IPS DF 4.7 (cell line): ENCODE measurements around the gene GNAS.

Source experiments
- DNase-seq: peaks from one replicate; pipeline ENCODE4 v3.0.0-alpha.2; 2013; ENCODE audit warnings: low spot score; ENCODE audit errors: extremely low read depth

The GNAS gene

DNA sequence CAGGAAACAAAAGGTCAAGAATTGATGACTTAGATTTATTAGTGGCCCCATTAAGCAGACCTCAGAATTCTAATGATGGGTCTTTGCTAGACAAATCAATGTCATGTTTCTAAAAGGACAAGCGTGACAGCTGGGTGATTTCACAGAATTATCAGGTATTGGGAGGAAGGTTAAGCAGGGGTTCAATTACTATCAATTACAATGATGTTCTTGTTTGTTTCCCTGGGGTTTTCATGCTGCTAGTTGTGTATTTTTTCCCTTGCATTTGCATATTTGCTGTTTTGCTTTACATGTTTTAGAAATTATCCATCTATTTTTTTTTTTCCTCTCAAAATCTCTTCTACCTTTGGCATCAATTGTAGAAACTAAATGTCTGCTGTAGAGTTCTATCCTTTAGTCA lies 27.9 kb downstream of the GNAS start:
- no peak for DNase-seq

DNA sequence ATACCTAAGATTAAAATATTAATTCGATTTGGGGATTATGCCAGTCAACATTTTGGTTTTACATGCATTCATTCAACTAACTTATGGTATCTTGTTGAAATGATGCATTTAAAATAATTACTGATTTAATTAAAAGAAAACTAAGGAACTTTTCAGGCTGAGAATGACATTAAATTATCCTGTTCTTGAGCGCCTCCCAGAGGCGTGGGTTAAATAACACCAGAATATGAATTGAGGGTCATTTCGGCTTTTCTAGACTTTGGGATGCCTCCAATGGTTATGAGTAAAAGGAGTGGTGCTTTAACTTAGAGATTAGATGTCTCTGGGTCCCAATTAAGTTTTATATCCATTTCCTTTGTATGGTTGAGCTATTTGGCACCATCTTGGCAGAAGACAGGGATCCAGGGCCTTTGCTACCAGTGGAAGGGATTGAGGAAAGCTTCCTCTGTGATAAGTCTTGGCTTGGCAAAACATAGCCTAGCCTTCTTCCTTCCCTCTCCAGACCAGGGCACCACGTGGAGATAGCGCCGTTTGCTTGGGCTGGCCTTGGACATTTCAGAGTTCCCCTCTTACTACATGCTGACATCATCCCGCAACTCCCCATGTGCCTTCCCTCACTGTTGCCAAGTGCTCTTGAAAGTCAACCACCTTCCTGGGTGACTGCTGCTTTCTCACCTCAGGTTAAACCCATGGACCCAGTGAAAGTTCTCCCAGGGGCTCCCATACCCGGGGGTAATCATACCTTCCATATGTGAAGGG lies 28.7 kb downstream of the GNAS start:
- DNase-seq, result no peak

DNA sequence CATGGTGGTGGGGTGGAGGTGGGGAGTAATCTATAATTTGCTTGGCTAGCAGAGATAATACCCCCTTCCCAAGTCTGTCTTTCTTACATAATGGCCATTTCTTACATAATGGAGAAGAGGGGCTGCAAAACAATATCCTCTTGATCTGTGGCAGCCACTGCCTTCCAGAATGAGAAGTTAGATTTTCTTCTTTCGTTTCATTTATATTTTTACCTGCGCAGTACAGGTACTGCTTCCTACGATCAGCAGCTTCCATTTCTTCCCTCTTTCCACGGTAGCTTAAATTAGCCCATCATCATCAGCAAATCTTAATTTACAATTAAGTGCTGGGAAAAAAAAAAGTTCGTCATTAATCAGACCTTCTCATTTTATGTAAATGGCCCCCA lies 30.2 kb downstream of the GNAS start:
- no peak for DNase-seq

DNA sequence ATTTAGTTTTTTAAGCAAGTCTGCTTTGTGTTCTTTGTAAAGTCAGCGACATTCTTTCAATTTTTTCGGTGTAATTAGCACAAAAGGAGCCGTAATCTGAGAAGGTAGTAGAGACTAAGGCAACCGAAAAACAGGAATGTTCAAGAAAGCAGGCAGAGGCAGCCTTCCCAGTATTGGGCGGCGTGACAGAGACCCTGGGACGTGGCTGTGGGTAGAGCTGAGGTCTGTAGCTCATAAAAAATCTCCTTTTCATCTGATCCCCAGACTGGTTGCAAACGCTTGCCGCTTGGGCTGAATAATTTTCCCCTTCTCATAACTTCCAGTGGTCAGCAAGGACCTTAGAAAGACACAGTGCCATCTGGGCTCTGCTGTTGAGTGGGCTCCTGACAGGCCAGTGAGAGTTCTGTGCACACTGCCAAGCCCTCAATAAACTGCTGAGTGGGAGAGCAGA lies 30.8 kb downstream of the GNAS start:
- DNase-seq, result no peak

DNA sequence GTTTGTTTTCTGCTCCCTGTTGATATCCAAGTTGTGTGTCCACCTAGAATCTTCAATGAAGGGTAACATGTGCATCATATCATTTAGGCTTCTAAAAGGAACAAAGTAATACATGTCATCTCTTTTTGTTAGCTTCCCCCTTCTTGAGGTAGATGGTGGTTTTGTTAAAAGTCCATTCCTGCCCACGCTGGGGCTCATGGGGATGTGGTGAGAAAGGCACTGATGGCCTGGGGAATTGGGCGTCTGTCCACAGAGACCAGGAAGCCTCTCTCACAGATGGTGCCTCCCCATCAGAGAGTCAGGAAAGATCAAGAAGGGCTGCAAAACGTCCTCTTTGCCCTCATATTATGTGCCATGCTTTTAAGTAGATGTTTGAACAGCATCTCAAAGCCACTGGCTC lies 32.5 kb downstream of the GNAS start:
- no peak for DNase-seq

DNA sequence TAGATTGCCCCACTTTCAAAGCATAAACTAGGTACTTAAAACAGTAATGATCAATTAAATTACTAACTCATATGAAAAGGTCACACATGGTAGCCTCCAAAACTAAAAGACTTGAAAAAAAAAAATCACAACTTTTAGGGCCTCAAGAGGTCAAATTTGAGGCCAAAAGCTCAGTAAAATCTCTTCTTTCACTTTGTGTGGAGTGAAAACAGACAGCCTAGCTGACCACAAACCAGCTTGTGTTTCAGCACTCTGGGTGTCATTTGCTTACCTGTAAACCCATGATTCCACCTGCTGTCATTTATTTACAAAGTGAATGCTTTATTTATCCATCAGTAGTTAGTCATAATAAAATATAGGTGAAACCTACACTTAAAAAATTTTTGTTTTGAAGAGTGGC lies 34.0 kb downstream of the GNAS start:
- no peak for DNase-seq

DNA sequence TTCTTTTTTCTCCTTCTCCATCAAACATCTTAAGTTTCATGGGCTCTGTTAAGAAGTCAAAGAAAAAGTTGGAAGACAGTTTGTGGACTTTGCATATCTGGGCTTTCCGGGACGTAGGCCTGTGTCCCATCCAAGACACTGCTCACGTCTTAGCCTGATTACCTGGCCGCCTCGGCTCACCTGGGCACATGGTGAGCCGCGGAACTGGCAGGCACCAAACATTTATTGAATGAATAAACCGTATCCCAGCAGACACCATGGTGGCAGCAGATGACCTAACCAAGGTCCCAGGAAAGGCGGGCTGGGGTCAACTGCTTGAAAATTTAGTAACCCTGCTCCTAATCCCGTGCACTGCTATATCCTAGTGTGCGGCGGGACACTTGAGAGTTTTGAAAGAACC lies 35.6 kb downstream of the GNAS start:
- no peak for DNase-seq

DNA sequence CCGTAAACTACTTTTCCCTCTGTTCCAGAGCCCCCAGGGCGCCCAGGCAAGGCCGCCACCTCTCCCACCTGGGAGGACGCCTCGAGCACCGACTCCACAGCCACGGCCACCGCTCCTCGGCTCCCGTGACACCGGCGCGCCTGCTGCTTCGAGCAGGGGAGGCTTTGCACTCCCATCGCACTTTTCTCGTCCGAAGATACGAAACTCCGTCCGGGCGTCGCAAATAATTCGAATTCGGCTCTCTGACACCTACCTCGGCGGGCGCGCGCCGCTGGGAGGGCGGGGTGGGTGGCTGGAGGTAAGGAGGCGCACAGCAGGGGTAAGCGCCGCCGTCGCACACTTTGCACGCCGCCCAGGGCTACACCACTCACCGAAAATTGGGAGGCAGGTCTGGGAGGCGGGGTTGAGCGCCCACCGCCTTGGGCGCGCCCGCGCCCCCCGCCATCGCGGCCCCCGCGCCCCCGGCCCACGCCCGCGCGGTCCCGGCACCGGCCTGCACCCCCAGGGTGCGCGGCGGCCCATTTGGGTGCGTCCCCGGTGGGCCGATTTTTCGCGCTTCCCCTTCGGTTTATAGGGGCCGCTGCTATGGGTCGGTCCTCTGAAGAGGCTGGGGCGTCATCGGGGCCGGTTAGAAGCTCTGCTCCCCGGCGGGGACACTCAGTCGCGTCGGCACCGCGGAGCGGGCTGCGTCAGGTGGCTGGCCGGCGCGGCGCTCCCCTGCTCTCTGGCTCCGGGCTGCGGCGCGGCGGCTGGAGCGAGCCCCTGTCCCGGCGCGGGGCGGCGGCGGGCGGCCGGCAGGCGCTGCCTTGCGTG lies 36.2 kb downstream of the GNAS start:
- no peak for DNase-seq

DNA sequence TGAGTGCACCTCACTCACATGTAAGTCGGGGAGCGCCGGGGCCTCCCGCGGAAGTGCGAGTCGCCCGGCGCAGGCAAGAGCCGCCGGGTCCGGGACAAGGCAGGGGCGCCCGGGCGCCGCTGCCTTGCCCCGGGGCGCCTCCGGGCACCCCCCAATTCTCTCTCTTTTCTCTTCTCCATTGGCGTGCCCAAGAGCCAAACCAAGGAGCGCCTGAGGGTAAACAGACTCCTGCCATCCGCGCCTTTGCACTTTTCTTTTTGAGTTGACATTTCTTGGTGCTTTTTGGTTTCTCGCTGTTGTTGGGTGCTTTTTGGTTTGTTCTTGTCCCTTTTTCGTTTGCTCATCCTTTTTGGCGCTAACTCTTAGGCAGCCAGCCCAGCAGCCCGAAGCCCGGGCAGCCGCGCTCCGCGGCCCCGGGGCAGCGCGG lies 36.8 kb downstream of the GNAS start:
- DNase-seq, result no peak

DNA sequence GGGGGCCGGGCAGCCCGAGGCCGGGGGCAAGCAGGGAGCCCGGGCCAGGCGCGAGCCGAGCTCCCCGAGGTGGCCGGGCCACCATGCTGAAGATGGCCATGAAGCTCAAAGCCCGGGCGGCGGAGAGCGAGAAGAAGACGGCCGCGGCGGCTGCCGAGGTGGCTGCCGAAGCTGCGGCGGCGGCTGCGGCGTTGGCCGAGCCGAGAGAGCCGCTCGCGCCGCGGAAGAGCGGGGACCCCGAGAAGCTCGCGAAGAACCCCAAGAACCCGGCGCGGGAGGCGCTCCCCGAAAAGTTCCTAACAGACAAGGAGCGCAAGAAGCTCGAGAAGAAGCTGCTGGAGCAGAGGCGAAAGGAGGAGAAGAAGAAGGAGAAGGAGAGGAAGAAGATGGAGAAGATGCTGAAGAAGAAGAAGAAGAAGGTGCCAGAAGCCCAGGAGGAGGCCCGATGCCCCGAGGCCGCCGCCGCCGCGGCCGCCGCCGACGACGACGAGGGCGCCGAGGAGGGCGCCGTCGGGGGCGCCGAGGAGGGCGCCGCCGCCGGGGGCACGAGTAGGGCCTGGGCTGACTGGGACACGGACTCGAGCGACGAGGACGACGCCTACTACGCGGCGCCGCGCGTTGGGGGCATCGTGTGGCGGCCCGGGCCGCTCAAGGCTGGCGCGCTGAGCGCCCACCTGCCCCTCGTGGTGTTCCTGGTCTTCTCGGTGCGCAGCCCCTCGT lies 37.4 kb downstream of the GNAS start:
- DNase-seq, result no peak

DNA sequence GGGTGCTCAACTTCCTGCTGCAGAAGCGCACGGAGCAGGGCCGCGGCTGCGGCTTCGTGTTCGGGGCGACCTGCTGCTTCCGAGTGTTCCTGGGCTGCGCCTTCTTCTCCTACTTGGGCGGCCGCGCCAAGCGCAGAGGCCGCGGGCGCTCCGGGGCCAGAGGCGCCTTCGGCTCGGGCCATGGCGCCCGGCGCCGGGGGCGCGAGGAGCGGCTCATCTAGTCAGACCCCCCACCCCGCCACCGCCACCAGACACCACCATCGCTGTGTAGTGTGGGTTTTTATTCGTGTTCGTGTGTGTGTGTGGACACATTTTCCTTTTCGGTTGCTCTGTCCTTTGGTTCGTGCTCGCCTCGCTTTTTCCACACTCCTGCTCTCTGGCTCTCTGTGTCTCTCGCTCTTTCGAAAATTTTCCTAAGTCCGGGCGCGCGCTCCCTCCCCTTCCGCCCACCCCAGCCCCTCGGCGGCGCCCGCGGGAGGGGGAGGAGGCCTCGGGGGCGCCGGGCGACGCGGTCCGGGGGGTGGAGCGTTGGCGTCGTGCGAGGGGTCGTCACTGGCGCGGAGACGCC lies 38.1 kb downstream of the GNAS start:
- DNase-seq, result no peak

DNA sequence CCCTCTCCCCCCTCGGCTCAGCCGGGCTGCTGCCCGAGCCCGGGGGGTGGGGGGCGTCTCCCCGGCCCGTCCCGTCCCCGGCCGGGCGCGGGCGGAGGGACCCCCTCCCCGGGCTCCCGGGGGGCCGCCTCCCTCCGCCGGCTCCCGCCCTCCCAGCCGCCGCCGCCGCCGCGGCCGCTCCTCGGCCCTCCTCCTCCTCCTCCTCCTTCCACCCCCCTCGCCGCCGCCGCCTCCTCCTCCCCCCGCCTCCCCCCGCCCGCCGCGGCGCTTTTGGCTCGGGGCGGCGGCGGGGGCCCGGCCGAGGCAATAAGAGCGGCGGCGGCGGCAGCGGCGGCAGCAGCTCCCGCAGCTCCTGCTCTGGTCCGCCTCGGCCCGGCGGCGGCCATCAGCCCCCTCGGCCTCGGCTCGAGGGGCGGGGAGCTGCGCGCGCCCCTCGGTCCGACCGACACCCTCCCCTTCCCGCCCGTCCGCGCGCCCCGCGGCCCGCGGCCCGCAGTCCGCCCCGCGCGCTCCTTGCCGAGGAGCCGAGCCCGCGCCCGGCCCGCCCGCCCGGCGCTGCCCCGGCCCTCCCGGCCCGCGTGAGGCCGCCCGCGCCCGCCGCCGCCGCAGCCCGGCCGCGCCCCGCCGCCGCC lies 38.7 kb downstream of the GNAS start:
- no peak for DNase-seq

DNA sequence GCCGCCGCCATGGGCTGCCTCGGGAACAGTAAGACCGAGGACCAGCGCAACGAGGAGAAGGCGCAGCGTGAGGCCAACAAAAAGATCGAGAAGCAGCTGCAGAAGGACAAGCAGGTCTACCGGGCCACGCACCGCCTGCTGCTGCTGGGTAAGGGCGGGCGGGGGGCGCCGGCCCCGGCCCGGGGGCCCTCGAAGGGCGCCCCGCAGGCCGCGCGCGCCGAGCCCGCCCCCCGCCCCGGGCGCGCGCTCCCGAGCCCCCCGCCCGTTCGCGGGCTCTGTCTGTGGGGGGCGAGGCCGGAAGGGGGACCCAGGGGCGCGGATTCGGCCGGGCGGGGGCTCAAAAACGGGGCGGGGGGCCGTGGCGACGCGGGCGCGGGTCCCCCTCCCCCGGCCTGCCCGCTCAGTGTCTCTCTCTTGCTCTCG lies 39.2 kb downstream of the GNAS start:
- DNase-seq, result no peak

DNA sequence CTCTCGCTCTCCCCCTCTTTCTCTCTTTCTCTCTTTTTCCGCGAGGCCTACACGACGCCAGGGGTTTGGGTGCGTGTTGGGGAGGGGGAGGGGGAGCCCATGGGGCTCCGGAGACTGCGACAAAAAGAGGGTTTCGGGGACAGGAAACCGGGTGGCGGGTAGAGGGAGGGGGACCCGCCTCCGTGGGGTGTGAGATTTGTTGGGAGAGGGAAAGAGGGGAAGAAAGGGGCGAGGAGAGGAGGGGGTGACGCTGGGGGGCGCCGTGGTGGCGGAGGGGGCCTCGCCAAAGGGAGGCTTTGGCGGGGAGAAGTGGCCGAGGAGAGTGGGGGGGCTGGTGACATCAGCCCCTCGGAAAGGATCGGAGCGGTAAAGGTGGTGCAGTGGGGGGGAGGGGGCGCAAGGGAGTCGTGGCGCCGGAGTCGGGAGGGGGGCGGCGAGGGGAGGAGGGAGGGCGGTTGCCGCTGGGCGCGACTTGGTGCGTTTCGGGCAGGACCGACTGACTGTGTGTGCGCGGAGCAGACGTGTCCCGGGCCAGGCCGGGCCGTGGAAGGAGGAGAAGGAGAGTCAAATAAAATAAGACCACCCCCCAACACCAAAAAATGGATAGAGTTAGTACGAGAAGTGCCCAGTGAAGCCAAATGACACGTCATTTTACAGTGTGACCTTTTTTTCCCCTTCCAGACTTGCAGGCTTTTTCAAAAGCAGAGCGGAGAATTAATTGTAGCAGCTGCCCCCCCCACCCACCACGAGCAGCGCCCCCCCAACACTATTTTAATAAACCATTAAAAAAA lies 39.8 kb downstream of the GNAS start:
- no peak for DNase-seq

DNA sequence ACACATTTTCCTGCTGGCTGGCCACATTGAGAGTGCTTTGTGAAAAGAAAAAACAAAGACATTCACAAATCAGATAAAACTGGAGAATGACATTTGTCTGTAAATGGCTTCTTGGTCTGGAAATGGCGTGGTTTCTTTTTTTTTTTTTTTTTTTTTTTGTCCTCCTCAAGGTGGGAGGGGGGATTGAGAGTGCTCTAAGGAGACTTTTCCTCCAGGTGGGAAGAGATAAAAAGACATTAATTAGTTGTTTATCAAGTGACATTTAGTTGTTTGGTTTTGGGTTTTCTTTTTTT lies 40.4 kb downstream of the GNAS start:
- DNase-seq, result no peak

DNA sequence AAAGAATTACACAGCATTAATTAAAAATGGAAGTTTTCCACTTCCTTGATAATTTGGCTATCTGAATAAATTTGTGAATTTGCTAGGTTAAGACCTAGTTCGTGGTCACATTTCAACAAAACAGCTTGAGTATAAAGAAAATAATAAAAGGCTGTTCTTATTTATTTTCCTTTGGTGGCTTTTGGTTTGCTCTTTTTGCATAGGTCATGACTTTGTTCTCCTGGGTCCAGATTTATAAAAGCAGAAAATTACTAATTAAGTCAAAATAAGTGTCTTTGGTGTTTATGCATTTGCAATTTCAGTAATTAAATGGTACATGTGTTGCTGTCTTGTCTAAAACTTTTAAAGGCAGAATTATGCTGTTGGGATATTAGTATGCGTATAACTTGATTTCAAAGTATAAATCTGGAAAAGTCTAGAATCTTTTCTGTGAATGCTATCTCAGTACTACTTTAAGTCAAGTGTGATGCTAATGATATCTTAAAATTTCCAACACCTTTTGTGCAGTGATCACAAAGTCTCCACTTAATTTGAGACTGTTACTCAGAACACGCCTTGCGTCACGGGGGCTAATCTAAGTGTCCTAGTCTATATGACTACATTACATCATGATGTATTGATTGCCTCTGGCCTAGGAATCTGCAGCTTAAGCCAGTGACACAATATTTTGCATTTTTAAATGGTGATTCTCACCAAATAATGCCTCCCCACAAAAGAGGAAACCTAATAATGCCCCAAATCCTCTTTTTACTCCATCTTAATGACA lies 41.0 kb downstream of the GNAS start:
- DNase-seq, result no peak

DNA sequence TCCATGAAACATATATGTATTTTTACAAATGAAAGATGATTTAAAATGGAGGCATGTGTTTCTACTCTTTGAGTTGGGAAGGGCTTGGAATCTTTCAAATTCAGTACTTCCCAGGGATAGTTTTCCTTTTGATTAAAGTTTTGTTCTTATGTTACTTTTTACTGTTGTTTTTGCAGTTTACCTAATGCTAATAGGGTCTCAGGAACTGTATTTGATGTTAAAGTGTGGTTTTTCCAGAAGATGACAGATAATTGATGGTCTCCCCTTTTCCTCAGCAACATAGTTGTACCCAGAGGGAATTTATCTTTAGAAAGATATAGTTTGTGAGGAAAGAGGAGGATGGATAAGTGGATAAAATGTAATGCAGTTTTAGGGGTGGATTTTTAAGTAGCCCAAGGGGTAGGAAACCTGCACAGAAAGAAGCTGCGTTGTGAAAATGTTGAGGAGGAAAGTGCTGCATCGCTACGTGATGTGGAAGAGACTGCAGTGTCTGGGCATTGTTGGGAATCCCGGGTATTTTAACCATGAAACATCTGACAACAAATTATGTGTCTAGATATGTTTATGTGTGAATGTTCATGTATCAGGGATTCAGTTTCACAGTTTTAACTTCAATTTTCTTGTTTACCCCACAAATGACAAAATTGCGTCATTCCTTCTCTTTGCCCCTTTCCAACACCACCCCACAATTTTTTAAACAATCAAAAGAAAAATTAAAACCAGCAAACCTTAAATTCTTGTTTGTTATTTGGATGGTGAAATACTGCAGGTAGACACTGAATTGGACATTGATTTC lies 42.3 kb downstream of the GNAS start:
- DNase-seq, result no peak

DNA sequence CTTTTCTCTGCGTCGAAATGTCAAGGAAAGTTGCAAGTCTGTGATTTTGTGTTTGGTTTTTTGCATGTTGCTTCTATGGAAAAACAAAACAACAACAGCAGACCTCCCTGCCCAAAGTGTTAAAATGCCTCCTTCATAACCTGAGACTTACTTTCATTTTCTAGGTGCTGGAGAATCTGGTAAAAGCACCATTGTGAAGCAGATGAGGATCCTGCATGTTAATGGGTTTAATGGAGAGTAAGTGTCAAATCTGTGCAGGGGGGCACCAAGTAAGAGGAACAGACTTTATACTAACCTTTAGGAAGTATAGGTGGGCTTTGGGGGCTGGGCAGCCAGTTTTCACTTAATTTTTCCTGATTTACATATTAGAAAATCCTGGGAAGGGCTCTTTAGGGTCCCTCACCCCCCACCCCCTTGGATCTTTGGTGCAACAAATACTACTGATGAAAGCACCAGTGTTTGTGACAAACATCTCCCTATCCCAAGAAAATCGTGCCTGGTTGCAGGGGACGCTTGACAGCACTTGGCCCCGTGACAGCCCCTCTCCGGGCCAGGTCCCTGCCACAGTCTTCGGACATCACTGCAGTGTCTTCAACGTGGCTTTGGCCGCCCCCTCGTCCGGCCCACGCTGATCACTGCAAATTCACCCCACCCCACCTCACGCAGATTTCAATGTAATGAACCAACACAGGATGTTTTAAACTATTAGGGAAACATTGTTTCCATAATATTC lies 43.1 kb downstream of the GNAS start:
- no peak for DNase-seq

DNA sequence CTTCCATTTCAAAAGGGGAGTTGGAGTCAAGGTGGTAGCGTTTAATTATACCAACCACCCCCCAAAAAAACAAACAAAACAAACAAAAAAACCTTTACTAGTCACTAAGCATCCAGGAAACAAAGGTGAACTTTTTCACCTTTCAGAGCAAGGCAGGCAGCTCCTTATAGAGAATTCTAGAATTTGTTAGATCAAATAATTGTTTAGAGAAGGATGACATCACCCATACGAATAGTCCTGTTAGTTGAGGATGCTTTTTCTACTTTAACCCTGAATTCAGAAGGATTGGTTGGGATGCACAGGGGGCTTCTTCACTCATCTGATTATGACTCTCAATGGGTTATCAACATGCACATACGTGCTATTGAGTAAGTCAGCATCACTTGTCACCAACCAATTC lies 44.3 kb downstream of the GNAS start:
- DNase-seq, result no peak
